Muscle of leg (tissue), 11 donors: ENCODE data around the gene ZMIZ2. TPM values are rescaled to one million over a fixed set of nuclear protein-coding genes. Genes with fewer than 3 reads are reported as not detected.

ENCODE experiments used
- DNase-seq: peaks from one replicate; pipeline ENCODE4 v3.0.0; 2013
- H3K27ac ChIP-seq: one replicate; pipeline ENCODE4 v1.5.1; 2013; ENCODE audit warnings: mild to moderate bottlenecking, low read length, control low read depth
- H3K27me3 ChIP-seq: one replicate; pipeline ENCODE4 v1.6.1; 2013; ENCODE audit warnings: low read length; ENCODE audit not compliant: control insufficient read depth, insufficient read depth
- H3K36me3 ChIP-seq: one replicate; pipeline ENCODE4 v1.6.1; 2013; ENCODE audit warnings: low read length; ENCODE audit not compliant: control insufficient read depth, insufficient read depth
- H3K4me1 ChIP-seq: one replicate; pipeline ENCODE4 v1.6.1; 2013; ENCODE audit warnings: low read length; ENCODE audit not compliant: control insufficient read depth, insufficient read depth
- H3K4me3 ChIP-seq: one replicate; pipeline ENCODE4 v1.5.1; 2013; ENCODE audit warnings: low read length, control low read depth
- H3K9me3 ChIP-seq: replicated peaks from 2 replicates; pipeline ENCODE4 v1.6.1; 2013; ENCODE audit warnings: low read depth, low read length; ENCODE audit not compliant: control insufficient read depth
- WGBS: methylation state at CpG from one replicate; pipeline ENCODE4 v1.1.5; 2013; ENCODE audit warnings: missing lambda C conversion rate; ENCODE audit not compliant: insufficient coverage; 5-methylcytosine and 5-hydroxymethylcytosine counted together
- polyA plus RNA-seq, 8 donors: library from polyadenylated mRNA; unstranded; fragments of 120-200 nt; gene quantifications; one replicate each; pipeline versions ENCODE4 v1.2.1 to v1.2.3, GENCODE V29; 2013; ENCODE audit warnings: inconsistent platforms in 1 of 8, low replicate concordance in 1 of 8; ENCODE audit not compliant: insufficient read length in 8 of 8, insufficient read depth in 1 of 8
- total RNA-seq: library from RNA; stranded (reverse); fragments of 120-200 nt; gene quantifications from one replicate; pipeline ENCODE4 v1.2.4, GENCODE V29; 2013

Gene ZMIZ2
- total and polyA plus RNA-seq, 9 donors = 10.9 to 48.9 (median 31.7) TPM

GRCh38 chr7:44740055-44740454 lies 8.6 kb upstream of the ZMIZ2 start:
- Histone ChIP-seq H3K9me3 (no peaks in the 10 kb centered on the region), H3K27me3 (no peaks in the 10 kb centered on the region), H3K36me3 (no peaks in the 10 kb centered on the region), H3K27ac (no peak overlapping the region), H3K4me1 (no peaks in the 10 kb centered on the region), H3K4me3 (no peak overlapping the region)
- no peak for DNase-seq
- 76% methylated on average over 2 of the region's 2 CpGs for WGBS

- H3K9me3 ChIP-seq = no peaks in the 10 kb centered on the region
- no peak overlapping the region for H3K4me3 ChIP-seq
- no peaks in the 10 kb centered on the region for H3K27me3 ChIP-seq
- H3K4me1 ChIP-seq = no peaks in the 10 kb centered on the region
- H3K27ac ChIP-seq = no peak overlapping the region
- no CpG with 5 or more reads among the region's 1 CpG for WGBS
- no peak for DNase-seq
- H3K36me3 ChIP-seq = no peaks in the 10 kb centered on the region
Measured at GRCh38 chr7:44743750-44744149, 4.9 kb upstream of the ZMIZ2 start.

- H3K4me1 ChIP-seq = peaks cover 24% of the 10 kb centered on the region
Measured at GRCh38 chr7:44748948-44749731, 493 bp downstream of the ZMIZ2 start.

GRCh38 chr7:44749992-44750391 lies 1.3 kb downstream of the ZMIZ2 start:
- H3K4me1 ChIP-seq = peaks cover 33% of the 10 kb centered on the region
- no peak for DNase-seq
- no peaks in the 10 kb centered on the region for H3K27me3 ChIP-seq
- no peak overlapping the region for H3K27ac ChIP-seq
- peaks cover 17% of the 10 kb centered on the region for H3K36me3 ChIP-seq
- no peaks in the 10 kb centered on the region for H3K9me3 ChIP-seq
- H3K4me3 ChIP-seq = peak overlapping the region; percentile 85
- no CpG with 5 or more reads among the region's 2 CpGs for WGBS

More at GRCh38 chr7:44748948-44749731, 493 bp downstream of the ZMIZ2 start:
- no peaks in the 10 kb centered on the region for H3K27me3 ChIP-seq
- 2% methylated on average over 51 of the region's 60 CpGs for WGBS
- peak overlapping the region; percentile 85 for H3K4me3 ChIP-seq
- H3K27ac ChIP-seq = peak overlapping the region; percentile 21
- H3K36me3 ChIP-seq = peaks cover 17% of the 10 kb centered on the region
- no peaks in the 10 kb centered on the region for H3K9me3 ChIP-seq
- DNase-seq = no peak

GRCh38 chr7:44750424-44750823 lies 1.8 kb downstream of the ZMIZ2 start:
- Histone ChIP-seq H3K4me1 (peaks cover 37% of the 10 kb centered on the region), H3K36me3 (peaks cover 17% of the 10 kb centered on the region), H3K27ac (no peak overlapping the region), H3K9me3 (no peaks in the 10 kb centered on the region), H3K27me3 (no peaks in the 10 kb centered on the region), H3K4me3 (no peak overlapping the region)
- 87% methylated on average over 3 of the region's 3 CpGs for WGBS
- DNase-seq = no peak

GRCh38 chr7:44750921-44751571 lies 2.4 kb downstream of the ZMIZ2 start:
- DNase-seq = no peak
- WGBS = 54% methylated on average over 5 of the region's 6 CpGs
- H3K27ac ChIP-seq = no peak overlapping the region
- H3K27me3 ChIP-seq = no peaks in the 10 kb centered on the region
- no peaks in the 10 kb centered on the region for H3K9me3 ChIP-seq
- no peak overlapping the region for H3K4me3 ChIP-seq
- peaks cover 17% of the 10 kb centered on the region for H3K36me3 ChIP-seq
- H3K4me1 ChIP-seq = peaks cover 43% of the 10 kb centered on the region

GRCh38 chr7:44752822-44753221 lies 4.2 kb downstream of the ZMIZ2 start:
- Histone ChIP-seq H3K27ac (no peak overlapping the region), H3K27me3 (no peaks in the 10 kb centered on the region), H3K36me3 (peaks cover 20% of the 10 kb centered on the region), H3K9me3 (no peaks in the 10 kb centered on the region), H3K4me3 (no peak overlapping the region), H3K4me1 (peaks cover 61% of the 10 kb centered on the region)
- DNase-seq = no peak
- WGBS = 80% methylated on average over 1 of the region's 2 CpGs

GRCh38 chr7:44754802-44755697 lies 6.4 kb downstream of the ZMIZ2 start:
- no peak overlapping the region for H3K27ac ChIP-seq
- DNase-seq = no peak
- no peaks in the 10 kb centered on the region for H3K9me3 ChIP-seq
- no peaks in the 10 kb centered on the region for H3K27me3 ChIP-seq
- H3K4me3 ChIP-seq = no peak overlapping the region
- 97% methylated on average over 7 of the region's 11 CpGs for WGBS
- H3K4me1 ChIP-seq = peaks cover 54% of the 10 kb centered on the region
- peaks cover 32% of the 10 kb centered on the region for H3K36me3 ChIP-seq

GRCh38 chr7:44755698-44756627 lies 7.3 kb downstream of the ZMIZ2 start:
- peaks cover 45% of the 10 kb centered on the region for H3K4me1 ChIP-seq
- no peaks in the 10 kb centered on the region for H3K27me3 ChIP-seq
- H3K27ac ChIP-seq = peak overlapping the region; percentile 38
- DNase-seq = no peak
- peaks cover 32% of the 10 kb centered on the region for H3K36me3 ChIP-seq
- no peaks in the 10 kb centered on the region for H3K9me3 ChIP-seq
- 55% methylated on average over 12 of the region's 17 CpGs for WGBS
- no peak overlapping the region for H3K4me3 ChIP-seq
